ENCODE results near the gene CASP12.

GRCh38 chr11:104926771-104927611 is 28.7 kb upstream of the CASP12 start:
- no peak for TF ChIP-seq CTCF (conservative IDR thresholded peaks at IDR 0.05; ENCODE audit: low read depth, low read length)
- no peak for TF ChIP-seq EZH2 (IDR thresholded peaks at IDR 0.05; ENCODE audit: borderline replicate concordance, low read depth, low read length, poor library complexity, severe bottlenecking)
